Lower lobe of right lung (tissue), 2 donors: ENCODE results near the gene C5orf46. TPM values are rescaled to one million over a fixed set of nuclear protein-coding genes. Genes with fewer than 3 reads are reported as not detected.

Experiments used
- ATAC-seq, 2 donors: fragments of 200-7000 bp; cut with Tn5 transposase; one replicate each; pipeline ENCODE4 v1.9.1; 2020 to 2022; ENCODE audit warnings: mild to moderate bottlenecking in 2 of 2, moderate library complexity in 2 of 2
- DNase-seq: peaks from one replicate; pipeline ENCODE4 v3.0.0-alpha.2; 2020
- H3K27ac ChIP-seq: fragments of 200-600 bp; one replicate; pipeline ENCODE4 v1.8.0; 2022
- H3K27me3 ChIP-seq: fragments of 200-600 bp; one replicate; pipeline ENCODE4 v1.8.0; 2022; ENCODE audit warnings: low read depth
- H3K36me3 ChIP-seq: fragments of 200-600 bp; one replicate; pipeline ENCODE4 v1.8.0; 2022; ENCODE audit warnings: mild to moderate bottlenecking
- H3K4me1 ChIP-seq: fragments of 200-600 bp; one replicate; pipeline ENCODE4 v1.8.0; 2022
- H3K4me3 ChIP-seq: fragments of 200-600 bp; one replicate; pipeline ENCODE4 v1.8.0; 2022; ENCODE audit warnings: mild to moderate bottlenecking
- H3K9me3 ChIP-seq: fragments of 200-600 bp; one replicate; pipeline ENCODE4 v1.8.0; 2022
- intact Hi-C: fragments of 100-400 bp; cut with DNase I; formaldehyde crosslinking; loops from one replicate; pipeline ENCODE4 v1.11.0; 2022
- total RNA-seq: library from RNA; stranded (reverse); fragmentation: NEBNext Ultra II Directional; extraction: Animal tissue kit (Norgen Biotek cat#: 25700); gene quantifications from one replicate; pipeline ENCODE4 v1.2.1, GENCODE V29; 2021
- TF ChIP-seq, protein P1 (sequence below): fragments of 200-600 bp; IDR thresholded peaks from one replicate; pipeline ENCODE4 v1.8.0; 2022; ENCODE audit warnings: antibody characterized with exemption, mild to moderate bottlenecking
- donor health status: DM: no; HTN: yes; CAD: no; lungs with severe emphysema.

The C5orf46 gene
- total RNA-seq, 1 donor from 2014 or later = not detected

DNA sequence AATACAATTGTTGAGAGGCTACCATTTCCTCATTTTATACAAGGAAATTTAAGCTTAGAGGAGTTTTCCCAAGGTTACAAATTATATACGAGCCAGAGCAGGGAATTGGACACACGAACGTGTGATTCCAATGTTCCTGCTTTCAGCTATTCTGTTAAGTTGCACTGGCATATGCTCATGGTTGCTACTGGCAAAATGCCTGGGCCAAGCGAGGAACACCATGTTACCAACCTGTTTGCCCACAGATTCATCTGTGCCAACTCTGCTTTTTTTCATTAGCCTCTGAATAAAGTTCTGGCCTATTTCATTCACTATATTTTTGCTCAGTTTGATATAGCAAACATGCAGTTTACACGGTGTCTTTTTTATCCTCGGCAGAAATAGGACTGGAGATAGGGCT lies 5.1 kb upstream of the C5orf46 start:
- Histone ChIP-seq H3K36me3 (no peaks in the 10 kb centered on the region), H3K27ac (no peak overlapping the region), H3K4me3 (no peak overlapping the region), H3K9me3 (no peaks in the 10 kb centered on the region), H3K4me1 (no peaks in the 10 kb centered on the region), H3K27me3 (no peaks in the 10 kb centered on the region)
- intact Hi-C loops = no loop called here
- TF ChIP-seq, protein P1, sequence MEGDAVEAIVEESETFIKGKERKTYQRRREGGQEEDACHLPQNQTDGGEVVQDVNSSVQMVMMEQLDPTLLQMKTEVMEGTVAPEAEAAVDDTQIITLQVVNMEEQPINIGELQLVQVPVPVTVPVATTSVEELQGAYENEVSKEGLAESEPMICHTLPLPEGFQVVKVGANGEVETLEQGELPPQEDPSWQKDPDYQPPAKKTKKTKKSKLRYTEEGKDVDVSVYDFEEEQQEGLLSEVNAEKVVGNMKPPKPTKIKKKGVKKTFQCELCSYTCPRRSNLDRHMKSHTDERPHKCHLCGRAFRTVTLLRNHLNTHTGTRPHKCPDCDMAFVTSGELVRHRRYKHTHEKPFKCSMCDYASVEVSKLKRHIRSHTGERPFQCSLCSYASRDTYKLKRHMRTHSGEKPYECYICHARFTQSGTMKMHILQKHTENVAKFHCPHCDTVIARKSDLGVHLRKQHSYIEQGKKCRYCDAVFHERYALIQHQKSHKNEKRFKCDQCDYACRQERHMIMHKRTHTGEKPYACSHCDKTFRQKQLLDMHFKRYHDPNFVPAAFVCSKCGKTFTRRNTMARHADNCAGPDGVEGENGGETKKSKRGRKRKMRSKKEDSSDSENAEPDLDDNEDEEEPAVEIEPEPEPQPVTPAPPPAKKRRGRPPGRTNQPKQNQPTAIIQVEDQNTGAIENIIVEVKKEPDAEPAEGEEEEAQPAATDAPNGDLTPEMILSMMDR = no peak
- peak; percentile 52 for DNase-seq
- no peak for ATAC-seq

DNA sequence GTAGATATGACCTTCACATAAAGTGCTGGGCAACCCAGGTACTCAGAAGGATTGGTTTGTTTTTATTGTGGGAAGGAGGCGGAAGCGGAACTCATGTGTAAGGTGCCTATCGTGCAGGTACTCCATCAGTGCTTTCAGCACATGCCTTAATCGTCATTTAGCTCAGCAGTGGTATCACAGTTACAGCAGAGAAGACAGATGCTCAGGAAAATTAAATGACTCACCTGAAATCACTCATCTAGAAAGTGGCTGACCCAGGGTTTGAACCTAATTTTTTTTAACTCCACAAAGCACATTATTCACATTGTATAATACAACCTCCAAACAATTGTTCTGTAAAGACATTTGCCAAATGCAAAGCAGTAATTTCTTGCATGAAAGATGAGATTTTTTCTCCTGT lies 2.2 kb downstream of the C5orf46 start:
- Histone ChIP-seq H3K36me3 (no peaks in the 10 kb centered on the region), H3K27ac (no peak overlapping the region), H3K27me3 (no peaks in the 10 kb centered on the region), H3K9me3 (no peaks in the 10 kb centered on the region), H3K4me3 (no peak overlapping the region), H3K4me1 (no peaks in the 10 kb centered on the region)
- intact Hi-C loops = no loop called here
- no peak for DNase-seq
- TF ChIP-seq, protein P1 = no peak
- no peak for ATAC-seq

DNA sequence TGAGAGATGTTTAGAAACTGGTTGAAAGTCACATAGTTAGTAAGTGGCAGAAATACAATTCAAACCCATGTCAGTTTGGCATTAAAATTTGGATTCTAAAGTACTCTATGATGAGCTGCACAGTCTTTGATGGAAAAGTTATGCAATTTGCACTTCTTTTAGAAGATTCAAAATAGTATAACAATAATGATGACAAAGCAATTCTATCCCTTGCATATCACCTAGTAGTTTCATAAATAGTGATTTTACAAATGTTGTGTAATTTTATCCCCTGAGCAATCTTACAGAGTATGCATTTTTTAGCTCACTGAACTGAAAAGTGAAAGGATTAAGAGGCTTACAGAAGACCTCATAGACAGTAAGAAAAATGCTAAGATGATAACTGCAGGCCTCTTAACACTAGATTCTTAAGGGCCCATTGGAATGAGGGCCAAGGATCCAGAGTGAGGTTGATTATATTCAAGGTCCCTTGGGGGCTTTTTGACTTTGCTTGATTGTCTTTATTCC lies 3.7 kb downstream of the C5orf46 start:
- no peak for DNase-seq
- Histone ChIP-seq H3K27me3 (no peaks in the 10 kb centered on the region), H3K27ac (no peak overlapping the region), H3K9me3 (no peaks in the 10 kb centered on the region), H3K36me3 (no peaks in the 10 kb centered on the region), H3K4me1 (no peaks in the 10 kb centered on the region), H3K4me3 (no peak overlapping the region)
- intact Hi-C loops = no loop called here
- TF ChIP-seq, protein P1 = no peak
- no peak for ATAC-seq

DNA sequence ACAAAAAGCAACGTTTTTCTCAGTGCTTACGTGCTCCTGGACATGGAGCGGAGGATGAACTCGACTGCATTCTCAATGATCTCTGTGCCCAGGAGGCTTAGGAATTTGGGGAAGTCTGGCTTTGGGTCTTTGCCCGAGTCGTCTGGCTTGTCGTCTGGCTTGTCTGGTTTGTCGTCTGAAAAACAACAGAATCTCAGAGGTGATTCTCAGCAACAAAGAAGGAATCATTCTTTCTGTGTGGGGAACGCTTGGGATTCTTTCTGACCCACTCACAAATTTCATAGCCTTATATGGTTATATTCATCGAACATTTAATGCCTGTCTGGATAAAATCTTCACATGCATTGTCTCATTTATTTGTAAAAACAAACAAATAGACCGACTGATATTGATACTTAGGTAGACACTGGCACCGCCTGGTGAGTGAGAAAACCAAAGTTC lies 4.7 kb downstream of the C5orf46 start:
- ATAC-seq = no peak
- Histone ChIP-seq H3K4me3 (no peak overlapping the region), H3K9me3 (no peaks in the 10 kb centered on the region), H3K4me1 (no peaks in the 10 kb centered on the region), H3K36me3 (no peaks in the 10 kb centered on the region), H3K27me3 (no peaks in the 10 kb centered on the region), H3K27ac (no peak overlapping the region)
- intact Hi-C loops = no loop called here
- no peak for DNase-seq
- TF ChIP-seq, protein P1 = no peak

DNA sequence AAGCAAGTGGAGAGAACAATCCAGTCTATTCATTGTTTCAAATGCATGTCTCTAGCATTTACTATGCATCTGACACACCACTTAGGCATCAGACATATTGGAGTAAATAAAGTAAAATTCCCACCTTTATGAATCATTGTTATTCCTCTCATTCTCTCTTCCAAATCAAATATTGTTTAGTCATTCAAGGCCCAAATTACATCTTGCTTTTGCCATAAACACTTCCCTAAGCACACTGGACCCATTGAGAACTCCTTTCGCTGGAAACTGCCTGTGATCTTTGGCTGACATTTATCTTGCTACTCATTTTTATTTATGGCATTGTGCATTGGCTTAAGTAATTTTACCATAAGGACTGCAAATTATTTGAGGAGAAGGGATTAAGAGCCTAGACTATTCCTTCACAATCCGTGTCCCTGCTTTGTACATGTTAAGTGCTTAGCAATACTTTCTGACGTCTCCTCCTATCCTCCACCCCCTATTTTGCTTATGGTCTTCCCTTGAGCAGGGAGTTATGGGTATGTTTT lies 7.4 kb downstream of the C5orf46 start:
- no peak overlapping the region for H3K27ac ChIP-seq
- H3K9me3 ChIP-seq = no peaks in the 10 kb centered on the region
- intact Hi-C loops = no loop called here
- H3K27me3 ChIP-seq = no peaks in the 10 kb centered on the region
- ATAC-seq (no peak), DNase-seq (no peak)
- no peaks in the 10 kb centered on the region for H3K4me1 ChIP-seq
- TF ChIP-seq, protein P1 = no peak
- H3K4me3 ChIP-seq = no peak overlapping the region
- no peaks in the 10 kb centered on the region for H3K36me3 ChIP-seq
